Uterus (tissue), 4 donors: ENCODE measurements around the gene PORCN. TPM values are rescaled to one million over a fixed set of nuclear protein-coding genes. Genes with fewer than 3 reads are reported as not detected.

Source experiments
- DNase-seq, 2 donors: peaks; one replicate each; pipeline ENCODE4 v3.0.0-alpha.2; 2019 to 2020
- H3K27ac ChIP-seq, 2 donors: fragments of 200-600 bp; sonication (generic); 1 replicate in 1 of 2; 2 replicates in 1 of 2; pipeline ENCODE4 v1.5.1; 2016 to 2018
- H3K27me3 ChIP-seq, 2 donors: fragments of 200-600 bp; sonication (generic); one replicate each; pipeline ENCODE4 v1.5.1; 2018 to 2019; ENCODE audit warnings: control low read depth in 1 of 2
- H3K36me3 ChIP-seq, 2 donors: fragments of 200-600 bp; sonication (generic); one replicate each; pipeline ENCODE4 v1.5.1; 2019; ENCODE audit warnings: control low read depth in 1 of 2
- H3K4me1 ChIP-seq, 2 donors: fragments of 200-600 bp; sonication (generic); one replicate each; pipeline ENCODE4 v1.5.1; 2018 to 2019; ENCODE audit warnings: control low read depth in 1 of 2
- H3K4me3 ChIP-seq, 2 donors: fragments of 200-600 bp; sonication (generic); 1 replicate in 1 of 2; 2 replicates in 1 of 2; pipeline ENCODE4 v1.5.1; 2018 to 2019; ENCODE audit warnings: mild to moderate bottlenecking in 1 of 2
- H3K9me3 ChIP-seq, 2 donors: fragments of 200-600 bp; sonication (generic); one replicate each; pipeline ENCODE4 v1.5.1; 2019; ENCODE audit warnings: control low read depth in 1 of 2
- POLR2A ChIP-seq, 2 donors: fragments of 450-650 bp; IDR thresholded peaks; one replicate each; pipeline ENCODE4 v1.6.1; 2016; ENCODE audit warnings: antibody characterized with exemption in 2 of 2, mild to moderate bottlenecking in 1 of 2, moderate library complexity in 1 of 2
- intact Hi-C: fragments of 100-400 bp; cut with DNase I; formaldehyde crosslinking; loops from one replicate; pipeline ENCODE4 v1.15.1; 2023; ENCODE audit warnings: low total_unique reads
- total RNA-seq, 4 donors: library from RNA; depleted of rRNA in 3 of 4; stranded (reverse); fragments of >200 nt in 3 of 4; gene quantifications; one replicate each; pipeline versions ENCODE4 v1.1.0 to v1.2.4, GENCODE V29; 2014 to 2023
- TF ChIP-seq, protein P1 (sequence below), 4 experiments: fragments of 200-600 bp in 2 of 4; fragments of 450-650 bp in 2 of 4; sonication (generic) in 2 of 4; IDR thresholded peaks; one replicate each; pipeline ENCODE4 v1.5.1; 2016 to 2019; ENCODE audit warnings: antibody characterized with exemption in 4 of 4, mild to moderate bottlenecking in 2 of 4, moderate library complexity in 1 of 4
- donor health status: DM: yes; HTN: yes; CAD: no.

Gene PORCN
- total RNA-seq, 4 donors from 2014 or later = 0.77 to 16.5 (median 4.8) TPM

DNA sequence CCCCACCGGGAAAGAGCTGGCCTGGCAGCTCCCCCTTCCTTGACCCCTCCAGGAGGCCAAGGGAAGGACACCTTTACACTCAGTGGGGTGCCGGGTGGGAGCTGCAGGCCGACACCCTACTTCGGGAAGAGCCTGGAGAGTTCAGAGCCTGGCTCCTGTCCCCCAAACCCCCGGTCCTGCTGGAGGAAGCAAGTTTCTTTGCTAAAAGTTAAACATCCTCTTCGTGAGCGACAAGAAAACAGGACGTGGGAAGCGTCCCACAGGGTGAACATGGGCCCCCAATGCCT, 35.1 kb upstream of the PORCN start:
- H3K36me3 ChIP-seq = no peaks in the 10 kb centered on the region
- H3K27ac ChIP-seq = no peak overlapping the region
- no peaks in the 10 kb centered on the region for H3K4me1 ChIP-seq
- TF ChIP-seq, protein P1, sequence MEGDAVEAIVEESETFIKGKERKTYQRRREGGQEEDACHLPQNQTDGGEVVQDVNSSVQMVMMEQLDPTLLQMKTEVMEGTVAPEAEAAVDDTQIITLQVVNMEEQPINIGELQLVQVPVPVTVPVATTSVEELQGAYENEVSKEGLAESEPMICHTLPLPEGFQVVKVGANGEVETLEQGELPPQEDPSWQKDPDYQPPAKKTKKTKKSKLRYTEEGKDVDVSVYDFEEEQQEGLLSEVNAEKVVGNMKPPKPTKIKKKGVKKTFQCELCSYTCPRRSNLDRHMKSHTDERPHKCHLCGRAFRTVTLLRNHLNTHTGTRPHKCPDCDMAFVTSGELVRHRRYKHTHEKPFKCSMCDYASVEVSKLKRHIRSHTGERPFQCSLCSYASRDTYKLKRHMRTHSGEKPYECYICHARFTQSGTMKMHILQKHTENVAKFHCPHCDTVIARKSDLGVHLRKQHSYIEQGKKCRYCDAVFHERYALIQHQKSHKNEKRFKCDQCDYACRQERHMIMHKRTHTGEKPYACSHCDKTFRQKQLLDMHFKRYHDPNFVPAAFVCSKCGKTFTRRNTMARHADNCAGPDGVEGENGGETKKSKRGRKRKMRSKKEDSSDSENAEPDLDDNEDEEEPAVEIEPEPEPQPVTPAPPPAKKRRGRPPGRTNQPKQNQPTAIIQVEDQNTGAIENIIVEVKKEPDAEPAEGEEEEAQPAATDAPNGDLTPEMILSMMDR (IDR thresholded peaks at IDR 0.05) = no peak
- no peak for TF ChIP-seq POLR2A (IDR thresholded peaks at IDR 0.05)
- no peak overlapping the region for H3K4me3 ChIP-seq
- DNase-seq = no peak
- H3K9me3 ChIP-seq = no peaks in the 10 kb centered on the region
- no peaks in the 10 kb centered on the region for H3K27me3 ChIP-seq
- intact Hi-C loops = no loop called here

DNA sequence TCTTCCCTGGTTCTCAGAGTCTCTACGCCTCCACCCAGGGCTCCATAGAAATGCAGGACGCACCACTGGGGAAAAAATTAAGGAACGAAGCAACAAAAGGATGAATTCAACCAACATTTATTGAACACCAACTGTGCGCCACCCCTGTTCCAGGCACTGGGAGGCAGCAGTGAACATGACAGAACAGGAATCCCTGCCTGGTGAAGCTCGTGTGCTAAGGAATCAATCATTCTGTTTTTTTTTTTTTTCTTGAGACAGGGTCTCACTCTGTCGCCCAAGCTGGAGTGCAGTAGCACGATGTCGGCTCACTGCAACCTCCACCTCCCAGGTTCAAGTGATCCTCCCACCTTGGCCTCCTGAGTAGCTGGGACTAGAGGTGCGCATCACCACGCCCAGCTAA, 34.7 kb upstream of the PORCN start:
- DNase-seq = no peak
- no peaks in the 10 kb centered on the region for H3K9me3 ChIP-seq
- H3K27me3 ChIP-seq = no peaks in the 10 kb centered on the region
- no peaks in the 10 kb centered on the region for H3K4me1 ChIP-seq
- intact Hi-C loops = no loop called here
- TF ChIP-seq, protein P1 (IDR thresholded peaks at IDR 0.05) = no peak
- no peak for TF ChIP-seq POLR2A (IDR thresholded peaks at IDR 0.05)
- no peak overlapping the region for H3K27ac ChIP-seq
- no peak overlapping the region for H3K4me3 ChIP-seq
- H3K36me3 ChIP-seq = no peaks in the 10 kb centered on the region

DNA sequence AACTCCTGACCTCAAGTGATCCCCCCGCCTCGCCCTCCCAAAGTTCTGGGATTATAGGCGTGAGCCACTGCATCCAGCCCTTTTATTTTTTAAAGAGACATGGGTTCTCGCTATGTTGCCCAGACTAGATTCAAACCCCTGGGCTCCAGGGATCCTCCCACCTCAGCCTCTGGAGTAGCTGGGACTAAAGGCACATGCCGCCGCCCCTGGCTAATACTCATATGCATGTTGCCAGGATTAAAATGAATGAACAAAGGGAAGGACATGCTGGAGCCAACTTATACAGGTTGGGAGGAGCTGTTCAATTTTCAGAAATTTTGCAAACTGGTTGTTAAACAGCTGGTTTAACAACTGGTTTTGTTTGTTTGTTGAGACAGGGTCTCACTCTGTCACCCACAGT, 34.2 kb upstream of the PORCN start:
- TF ChIP-seq POLR2A (IDR thresholded peaks at IDR 0.05) = no peak
- TF ChIP-seq, protein P1 (IDR thresholded peaks at IDR 0.05) = no peak
- Histone ChIP-seq H3K36me3 (no peaks in the 10 kb centered on the region), H3K9me3 (no peaks in the 10 kb centered on the region), H3K4me1 (no peaks in the 10 kb centered on the region), H3K27me3 (no peaks in the 10 kb centered on the region), H3K27ac (no peak overlapping the region), H3K4me3 (no peak overlapping the region)
- DNase-seq = no peak
- intact Hi-C loops = no loop called here

DNA sequence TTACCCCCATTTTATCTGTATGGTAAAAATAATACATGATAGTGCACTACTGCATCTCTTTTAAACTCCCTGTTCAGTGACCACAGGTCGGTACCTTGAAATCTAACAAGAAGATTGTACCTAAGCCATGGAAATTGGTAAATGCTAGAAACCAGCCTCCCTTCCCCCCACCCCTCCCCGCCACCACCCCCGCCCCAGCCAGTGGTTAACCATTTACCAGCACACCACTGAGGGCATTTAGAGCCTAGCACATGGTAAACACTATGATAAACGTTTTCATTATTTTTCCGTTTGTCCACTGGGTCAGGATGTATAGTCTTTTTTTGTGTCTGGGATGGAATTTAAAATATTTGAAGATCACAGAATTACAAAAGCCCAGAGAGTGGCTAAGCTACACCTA, 33.5 kb upstream of the PORCN start:
- Histone ChIP-seq H3K4me3 (peak overlapping the region; percentile 65 to 73), H3K36me3 (no peaks in the 10 kb centered on the region), H3K9me3 (no peaks in the 10 kb centered on the region), H3K4me1 (no peaks in the 10 kb centered on the region), H3K27me3 (no peaks in the 10 kb centered on the region), H3K27ac (peak overlapping the region; percentile 84 to 88)
- intact Hi-C loops = no loop called here
- no peak for TF ChIP-seq POLR2A (IDR thresholded peaks at IDR 0.05)
- TF ChIP-seq, protein P1 (IDR thresholded peaks at IDR 0.05) = no peak
- no peak for DNase-seq

DNA sequence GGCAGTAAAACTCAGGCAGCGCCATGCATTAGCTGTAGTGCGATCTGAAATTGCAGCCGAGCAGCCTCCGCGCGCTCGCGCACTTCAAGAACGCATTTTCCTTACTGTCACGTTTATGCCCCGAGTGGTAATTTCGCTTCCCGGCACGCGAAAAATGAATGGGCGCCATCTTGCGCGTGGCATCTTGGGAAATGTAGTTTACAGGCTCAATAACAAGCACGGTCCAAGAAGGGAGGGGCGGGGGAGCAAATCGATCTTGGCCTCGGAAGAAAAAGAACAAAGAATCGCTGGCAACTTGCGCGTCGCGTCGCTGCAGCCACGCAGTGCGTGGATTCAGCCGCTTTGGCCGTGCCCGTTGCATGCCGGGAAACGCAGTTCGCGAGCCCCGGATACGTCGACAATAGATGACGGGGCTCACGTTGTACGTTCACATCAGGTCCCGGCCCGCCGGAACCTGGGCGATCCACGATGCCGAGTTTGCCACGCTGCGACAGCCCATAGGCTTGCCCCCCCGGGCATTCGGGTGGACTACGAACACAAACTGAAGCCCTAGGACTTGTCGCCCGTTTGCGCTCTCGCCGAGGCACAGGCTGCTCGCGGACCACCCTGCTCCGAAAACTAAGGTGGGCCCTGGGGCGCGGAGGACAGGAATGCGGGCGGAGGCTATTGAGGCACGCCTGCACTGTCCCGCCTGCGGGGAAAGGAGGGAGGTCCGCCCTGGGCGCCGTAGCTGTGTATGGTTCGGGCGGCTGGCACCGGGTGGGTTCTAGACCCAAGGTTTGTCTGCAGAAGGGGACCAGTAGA, 32.8 kb upstream of the PORCN start, which contains the start of gene FTSJ1:
Gene FTSJ1 (plus strand): TSS at position 426 of the 804 bp plus-strand sequence. CDS start 1,849 bp downstream, outside the sequence.
- Histone ChIP-seq H3K36me3 (no peaks in the 10 kb centered on the region), H3K4me1 (no peaks in the 10 kb centered on the region), H3K9me3 (no peaks in the 10 kb centered on the region), H3K27ac (peak within 1 kb of the TSS; percentile 84 to 88), H3K27me3 (no peaks in the 10 kb centered on the region), H3K4me3 (peak within 1 kb of the TSS; percentile 65 to 73)
- intact Hi-C loops = no loop called here
- peak; percentile 89 to 90 for DNase-seq
- TF ChIP-seq, protein P1 (IDR thresholded peaks at IDR 0.05) = no peak
- peak; percentile 26 to 51 for TF ChIP-seq POLR2A (IDR thresholded peaks at IDR 0.05)
